ENCODE results near the gene MYCBP2.

- no peak for TF ChIP-seq CTCF (IDR thresholded peaks at IDR 0.05)
- TF ChIP-seq POLR2A (IDR thresholded peaks at IDR 0.05; ENCODE audit: low read length) = no peak
- no peak for TF ChIP-seq RFX5 (IDR thresholded peaks at IDR 0.05)
Measured at GRCh38 chr13:77095288-77095687, 231.6 kb downstream of the MYCBP2 start.
